Cerebellar nuclear complex (tissue), 1 donor: ENCODE results near the gene RNF17.

Experiments used
- DNase-seq, 2 experiments: peaks; one replicate each; lab custom pipeline; 2025; lab: John Stamatoyannopoulos, UW

The RNF17 gene

DNA sequence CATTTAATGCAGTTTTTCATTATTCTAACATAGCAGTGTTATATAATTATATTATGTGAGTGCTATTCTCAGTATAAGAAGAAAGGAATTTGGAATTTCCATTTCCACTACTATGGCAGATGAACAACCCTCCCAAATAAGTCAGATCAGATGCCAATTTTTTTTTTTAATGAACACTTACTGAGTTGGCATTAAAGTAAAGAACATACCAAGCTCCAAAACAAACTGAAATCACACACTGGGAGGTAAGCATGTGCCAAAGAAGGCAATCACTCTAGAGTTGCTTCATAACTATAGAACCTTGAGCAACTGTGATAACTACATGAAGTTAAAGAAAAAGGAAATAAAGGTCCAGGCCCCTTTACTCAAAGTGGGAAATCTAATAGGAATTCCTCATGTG lies 90.3 kb downstream of the RNF17 start:
- no peak for DNase-seq

DNA sequence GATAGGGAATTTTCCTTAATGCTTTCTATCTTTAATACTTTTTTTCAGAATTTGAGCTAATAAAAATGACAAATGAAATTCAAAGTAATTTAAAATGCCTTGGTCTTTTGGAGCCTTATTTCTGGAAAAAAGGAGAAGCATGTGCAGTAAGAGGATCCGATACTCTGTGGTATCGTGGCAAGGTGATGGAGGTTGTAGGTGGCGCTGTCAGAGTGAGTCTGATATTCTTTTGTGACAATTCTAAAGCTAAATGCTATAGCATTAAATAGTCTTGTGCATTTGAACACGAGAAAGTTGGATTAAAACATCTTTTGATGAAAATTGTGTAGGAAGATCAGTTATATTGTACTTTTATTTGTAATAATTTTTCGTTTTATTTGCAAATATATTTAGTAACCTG lies 95.0 kb downstream of the RNF17 start:
- no peak for DNase-seq

DNA sequence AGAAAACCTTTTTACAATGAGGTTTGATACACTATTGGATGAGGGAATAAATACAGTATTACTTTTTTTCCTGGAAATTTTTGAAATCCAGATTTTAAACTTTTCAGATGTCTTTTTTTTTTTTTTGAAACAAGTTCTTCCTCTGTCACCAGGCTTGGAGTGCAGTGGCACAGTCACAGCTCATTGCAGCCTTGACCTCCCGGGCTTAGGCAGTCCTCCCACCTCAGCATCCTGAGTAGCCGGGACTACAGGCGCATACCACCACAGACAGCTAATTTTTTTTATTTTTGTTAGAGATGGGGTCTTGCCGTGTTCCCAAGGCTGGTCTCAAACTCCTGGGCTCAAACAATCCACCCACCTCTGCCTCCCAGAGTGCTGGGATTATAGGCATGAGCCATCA lies 96.8 kb downstream of the RNF17 start:
- no peak for DNase-seq

DNA sequence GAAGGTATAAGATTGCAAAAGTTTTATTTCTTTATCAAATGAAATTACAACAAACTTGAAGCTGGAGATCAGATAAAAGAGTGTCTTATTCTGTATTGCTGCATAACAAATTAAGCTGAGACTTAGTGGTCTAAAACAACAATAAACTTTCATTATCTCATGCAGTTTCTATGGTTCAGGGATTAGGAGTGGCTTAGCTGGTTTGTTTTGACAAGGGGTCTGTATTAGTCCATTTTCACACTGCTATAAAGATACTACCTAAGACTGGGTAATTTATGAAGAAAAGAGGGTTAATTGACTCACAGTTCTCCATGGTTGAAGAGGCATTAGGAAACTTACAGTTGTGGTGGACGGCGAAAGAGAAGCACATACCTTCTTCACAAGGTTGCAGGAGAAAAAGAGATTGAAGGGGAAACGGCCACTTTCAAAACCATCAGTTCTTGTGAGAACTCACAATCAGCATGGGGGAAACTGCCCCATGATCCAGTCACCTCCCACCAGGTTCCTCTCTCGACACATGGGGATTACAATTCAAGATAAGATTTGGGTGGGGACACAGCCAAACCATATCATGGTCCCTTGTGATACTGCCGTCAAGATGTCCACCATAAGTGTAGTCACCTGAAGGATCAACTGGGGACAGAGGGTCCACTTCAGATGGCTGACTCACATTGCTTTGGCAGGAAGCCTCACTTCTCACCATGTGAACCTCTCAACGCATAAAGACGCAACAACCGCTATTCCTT lies 97.8 kb downstream of the RNF17 start:
- DNase-seq, result no peak

DNA sequence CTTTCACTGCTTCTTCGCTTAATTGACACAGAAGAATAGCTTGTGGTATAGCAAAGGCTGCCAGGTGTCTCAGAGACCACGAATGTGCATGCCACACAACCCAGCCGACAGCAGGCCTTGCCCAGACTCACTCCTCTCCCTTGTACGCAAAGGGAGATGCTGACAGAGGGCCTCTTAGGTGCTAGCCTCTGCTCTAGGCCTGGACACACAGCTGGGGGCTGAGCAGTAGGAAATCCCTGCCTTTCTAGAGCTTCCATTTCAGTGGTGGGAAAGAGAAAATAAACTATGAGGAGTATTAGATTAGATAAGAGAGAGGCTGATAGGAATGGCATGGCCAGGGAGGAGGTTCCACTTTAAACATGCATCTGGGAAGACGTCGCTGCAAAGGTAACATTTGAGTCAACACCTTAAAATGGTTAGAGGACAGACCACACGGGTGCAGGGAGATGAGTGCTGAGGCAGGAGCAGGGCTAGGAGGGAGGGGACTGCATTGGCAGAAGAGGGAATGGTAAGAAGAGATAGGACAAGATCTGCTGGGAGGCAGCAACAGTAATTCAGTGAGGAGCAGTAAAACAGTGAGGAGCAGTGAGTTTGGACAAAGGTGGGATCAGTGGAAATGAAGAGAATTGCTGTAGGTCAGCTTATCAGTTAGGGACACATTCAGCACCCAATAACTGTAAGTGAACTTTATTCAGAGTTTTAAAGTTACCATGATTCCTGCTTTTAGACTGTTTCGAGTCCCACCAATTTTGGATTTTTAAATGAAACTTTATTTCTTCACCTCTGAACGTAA lies 100.0 kb downstream of the RNF17 start:
- no peak for DNase-seq

DNA sequence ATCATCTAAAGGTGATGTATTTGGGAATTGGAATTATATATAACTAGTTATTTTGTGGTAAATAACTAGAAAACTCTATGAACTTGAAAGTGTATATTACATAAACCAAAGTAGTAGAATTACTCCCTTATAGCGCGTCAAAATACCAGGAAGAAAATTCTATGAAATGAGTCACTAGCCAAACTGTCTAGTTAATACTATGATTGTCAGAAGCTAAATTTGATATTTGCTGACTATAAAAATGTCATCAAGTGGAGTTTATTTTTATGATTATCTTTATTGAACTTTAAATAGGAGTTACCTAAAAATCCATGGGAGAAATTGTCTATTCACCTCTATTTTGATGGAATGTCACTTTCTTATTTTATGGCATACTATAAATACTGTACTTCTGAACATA lies 100.6 kb downstream of the RNF17 start:
- DNase-seq, result no peak

DNA sequence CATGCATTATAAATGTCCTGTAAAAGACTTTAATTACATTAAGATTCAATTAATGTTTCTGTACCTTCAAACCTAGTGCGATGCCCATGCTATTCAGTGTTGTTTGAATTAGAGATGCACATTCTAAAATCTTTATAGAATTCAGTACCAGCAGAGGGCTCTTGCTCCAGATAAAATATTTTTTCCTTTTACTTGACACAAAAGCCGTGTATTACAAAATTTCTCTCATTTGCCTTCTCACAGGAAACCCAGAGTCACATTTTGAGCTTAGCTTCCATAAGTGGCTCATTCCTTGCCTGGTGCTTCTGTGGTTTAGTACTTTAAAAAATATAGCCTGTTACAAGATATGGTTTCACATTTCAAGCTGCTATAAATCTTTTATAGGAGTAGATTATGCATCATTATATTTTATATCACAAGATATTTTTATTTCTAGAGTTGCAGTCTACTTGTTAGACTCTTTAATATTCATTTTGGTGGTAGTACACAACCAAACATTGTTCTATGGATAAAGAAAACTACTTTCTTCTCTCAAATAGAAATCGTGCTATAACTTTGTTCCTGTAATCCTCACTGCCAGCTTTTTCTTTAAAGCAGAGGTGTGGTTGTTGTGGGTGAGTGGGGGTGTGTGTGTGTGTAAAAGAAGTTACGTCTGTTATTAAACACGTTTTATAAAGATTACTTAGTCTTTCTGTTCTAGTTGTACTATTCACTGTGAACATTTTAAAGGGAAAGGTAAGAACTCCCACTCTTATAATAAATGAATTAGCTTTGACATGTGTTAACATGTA lies 101.4 kb downstream of the RNF17 start:
- no peak for DNase-seq

DNA sequence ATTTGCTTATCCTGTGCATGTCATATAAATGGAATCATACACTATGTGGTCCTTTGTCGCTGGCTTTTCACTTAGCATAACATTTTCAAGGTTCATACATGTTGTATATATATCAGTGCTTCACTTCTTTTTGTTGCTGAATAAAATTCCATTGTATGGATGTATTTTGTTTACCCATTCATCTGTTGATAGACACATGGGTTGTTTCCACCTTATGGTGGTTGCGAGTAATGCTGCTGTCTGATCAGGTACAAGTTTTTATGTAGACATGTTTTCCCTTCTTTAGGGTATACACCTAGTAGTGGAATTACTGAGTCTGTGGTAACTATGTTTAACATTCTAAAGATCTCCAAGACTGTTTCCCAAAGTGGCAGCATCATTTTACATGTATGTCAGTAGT lies 102.5 kb downstream of the RNF17 start:
- no peak for DNase-seq

DNA sequence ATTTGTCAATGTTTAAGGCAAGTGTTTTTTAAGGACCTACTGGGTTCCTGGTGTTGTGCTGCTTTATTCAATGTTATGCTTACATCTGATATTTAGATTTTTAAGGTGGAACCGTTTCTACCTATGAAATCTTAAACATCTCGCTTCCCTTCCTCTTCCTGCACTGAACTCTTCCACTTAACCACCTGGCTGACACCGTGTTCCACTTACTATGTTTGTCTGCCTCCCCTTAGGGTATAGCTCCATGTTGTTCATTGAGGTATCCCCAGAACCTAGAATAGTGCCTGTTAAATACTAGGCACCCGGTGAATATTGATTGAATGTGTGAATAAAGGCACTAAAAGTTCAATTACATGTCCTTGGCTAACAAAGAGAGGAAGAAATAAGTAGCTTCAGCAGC lies 104.9 kb downstream of the RNF17 start:
- no peak for DNase-seq

DNA sequence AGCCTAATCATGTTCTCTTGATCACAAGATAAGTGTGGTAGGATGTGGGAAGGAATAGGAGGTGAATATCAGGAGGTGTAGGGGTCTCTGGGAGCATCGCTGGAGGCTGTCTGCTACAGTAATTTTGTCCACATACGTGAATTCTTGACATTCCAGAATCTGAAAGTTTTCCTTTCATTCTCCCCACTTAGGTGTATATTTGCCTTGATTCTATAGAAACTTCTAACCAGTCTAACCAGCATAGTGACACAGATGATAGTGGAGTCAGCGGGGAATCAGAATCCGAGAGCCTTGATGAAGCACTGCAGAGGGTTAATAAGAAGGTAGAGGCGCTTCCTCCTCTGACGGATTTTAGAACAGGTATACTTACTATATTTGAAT lies 106.4 kb downstream of the RNF17 start:
- DNase-seq, result no peak

DNA sequence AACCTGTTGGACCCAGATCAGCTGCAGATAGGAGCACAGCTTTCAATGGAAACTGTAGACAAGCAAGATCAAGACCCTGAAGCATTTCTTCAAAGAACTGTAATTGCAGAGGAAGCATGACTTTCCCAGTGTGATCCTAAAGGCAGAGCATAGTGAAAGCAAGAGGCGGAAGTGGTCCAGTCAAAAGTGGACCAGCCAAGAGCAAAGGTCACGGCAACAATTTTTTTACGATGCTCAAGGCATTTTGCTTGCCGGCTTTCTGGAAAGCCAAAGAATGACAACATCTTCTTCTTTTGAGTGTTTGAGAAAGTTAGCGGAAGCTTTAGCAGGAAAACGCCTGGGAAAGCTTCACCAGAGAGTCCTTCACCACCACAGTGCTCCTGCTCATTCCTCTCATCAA lies 111.6 kb downstream of the RNF17 start:
- no peak for DNase-seq

DNA sequence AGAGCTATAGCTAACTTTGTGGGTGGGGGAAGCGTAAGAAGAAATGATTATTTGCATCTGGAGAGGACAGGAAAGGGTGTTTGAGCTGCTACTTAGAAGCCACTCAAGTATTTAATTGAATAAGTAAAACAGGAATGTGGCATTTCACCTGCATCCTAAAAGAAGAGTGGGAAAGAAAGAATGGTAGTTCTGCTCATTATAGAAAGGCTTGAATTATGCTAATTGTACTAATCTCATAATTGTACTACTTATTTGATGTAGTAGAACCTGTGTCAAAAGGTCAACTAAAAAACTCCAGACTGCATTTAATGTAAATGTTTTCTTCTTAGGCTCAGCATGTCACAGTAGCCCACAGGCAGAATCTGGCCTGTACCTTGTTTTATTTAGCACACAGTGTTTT lies 113.6 kb downstream of the RNF17 start:
- DNase-seq, result no peak

DNA sequence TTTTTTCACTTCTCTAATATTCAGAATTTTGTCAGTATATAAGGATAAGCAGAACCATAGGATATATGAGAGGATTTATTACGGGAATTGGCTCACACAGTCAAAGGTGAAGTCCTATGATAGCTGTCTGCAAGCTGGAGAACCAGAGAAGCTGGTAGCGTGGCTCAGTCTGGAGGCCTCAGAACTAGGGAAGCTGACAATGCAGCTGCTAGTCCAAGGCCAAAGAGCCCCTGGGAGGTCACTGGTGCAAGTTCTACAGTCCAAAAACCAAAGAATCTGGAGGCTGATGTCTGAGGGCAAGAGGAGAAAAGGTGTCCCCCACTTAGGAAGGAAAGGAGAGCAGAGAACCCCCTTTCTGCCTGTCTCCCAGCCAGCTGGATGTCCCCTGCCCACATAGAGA lies 114.4 kb downstream of the RNF17 start:
- no peak for DNase-seq

DNA sequence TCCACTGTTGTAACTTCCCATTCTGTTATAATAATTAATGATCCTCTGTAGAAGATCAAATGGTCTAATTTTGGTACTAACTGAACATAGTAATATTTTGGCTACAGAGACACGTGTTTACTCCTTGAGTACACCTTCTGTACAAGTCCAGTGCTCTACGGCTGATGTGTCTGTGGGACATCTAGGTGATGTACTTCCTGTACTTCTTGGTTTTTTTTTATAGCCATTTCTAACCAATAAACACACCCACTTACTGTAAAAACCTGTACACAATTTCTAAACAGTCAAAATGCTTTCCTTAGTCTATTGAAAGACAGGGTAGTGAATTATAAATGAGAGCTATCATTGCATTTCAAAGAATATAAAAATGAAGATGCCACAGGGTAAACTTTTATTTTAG lies 118.7 kb downstream of the RNF17 start:
- DNase-seq, result no peak

DNA sequence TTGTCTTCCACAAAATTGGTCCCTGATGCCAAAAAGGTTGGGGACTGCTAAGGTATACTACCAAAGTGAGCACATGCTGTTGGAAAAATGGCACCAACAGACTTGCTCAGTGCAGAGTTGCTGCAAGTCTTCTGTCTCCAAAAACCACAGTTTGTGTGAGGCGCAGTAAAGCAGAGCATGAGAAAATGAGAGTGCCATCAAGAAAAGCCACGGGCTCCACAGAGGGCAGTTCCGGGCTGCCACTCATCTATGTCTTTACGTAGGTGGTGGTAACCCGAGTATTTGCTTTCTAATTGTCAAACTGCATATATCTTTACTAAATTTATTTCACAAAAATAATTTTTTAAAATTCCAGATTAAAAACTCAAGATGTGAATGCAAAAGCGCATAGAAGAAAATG lies 123.8 kb downstream of the RNF17 start:
- no peak for DNase-seq

DNA sequence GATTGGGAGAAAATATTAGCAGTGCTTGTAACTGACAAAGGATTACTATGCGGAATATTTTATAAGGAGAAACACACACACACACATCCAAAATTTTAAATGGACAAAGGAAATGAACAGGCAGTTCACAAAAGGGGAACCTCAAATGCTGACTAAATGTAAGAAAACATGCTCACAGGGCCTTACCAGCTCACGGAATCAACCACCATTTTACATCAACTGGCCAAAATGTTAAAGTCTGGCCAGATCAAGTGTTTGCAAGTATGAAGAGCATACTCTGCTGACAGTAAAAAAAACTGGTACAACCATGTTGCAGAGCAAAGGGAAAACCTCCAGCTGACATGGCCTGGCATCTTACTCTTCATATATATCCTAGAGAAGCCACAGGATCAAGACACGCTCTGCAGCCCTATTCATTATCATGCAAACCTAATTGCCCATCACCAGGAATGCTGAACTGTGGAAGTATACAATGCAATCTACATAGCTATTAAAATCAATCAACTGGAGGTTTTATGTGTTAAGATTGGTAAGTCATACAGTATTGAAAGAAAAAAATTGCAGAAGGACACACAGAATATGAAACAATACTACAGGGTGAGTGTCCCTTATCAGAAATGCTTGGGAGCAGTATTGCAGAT lies 124.4 kb downstream of the RNF17 start:
- no peak for DNase-seq

DNA sequence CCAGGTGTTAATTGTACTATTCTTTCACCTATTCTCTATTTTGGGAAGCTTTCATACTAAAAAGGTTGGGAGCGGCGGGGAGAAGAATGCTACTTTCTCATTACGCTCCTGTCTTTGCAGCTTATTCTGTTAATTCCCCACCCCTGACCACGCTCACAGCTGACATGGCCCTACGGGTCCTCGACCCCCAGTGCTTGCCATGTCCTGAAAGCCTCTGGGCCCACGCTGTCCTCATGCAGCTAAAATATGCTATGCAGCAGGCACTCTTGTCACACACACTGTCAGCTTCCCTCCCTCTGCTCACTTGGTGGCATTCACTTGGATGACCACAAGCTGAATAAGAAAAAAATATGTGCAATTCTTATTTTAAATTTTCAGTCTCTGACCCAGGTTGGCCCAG lies 126.3 kb downstream of the RNF17 start:
- no peak for DNase-seq

DNA sequence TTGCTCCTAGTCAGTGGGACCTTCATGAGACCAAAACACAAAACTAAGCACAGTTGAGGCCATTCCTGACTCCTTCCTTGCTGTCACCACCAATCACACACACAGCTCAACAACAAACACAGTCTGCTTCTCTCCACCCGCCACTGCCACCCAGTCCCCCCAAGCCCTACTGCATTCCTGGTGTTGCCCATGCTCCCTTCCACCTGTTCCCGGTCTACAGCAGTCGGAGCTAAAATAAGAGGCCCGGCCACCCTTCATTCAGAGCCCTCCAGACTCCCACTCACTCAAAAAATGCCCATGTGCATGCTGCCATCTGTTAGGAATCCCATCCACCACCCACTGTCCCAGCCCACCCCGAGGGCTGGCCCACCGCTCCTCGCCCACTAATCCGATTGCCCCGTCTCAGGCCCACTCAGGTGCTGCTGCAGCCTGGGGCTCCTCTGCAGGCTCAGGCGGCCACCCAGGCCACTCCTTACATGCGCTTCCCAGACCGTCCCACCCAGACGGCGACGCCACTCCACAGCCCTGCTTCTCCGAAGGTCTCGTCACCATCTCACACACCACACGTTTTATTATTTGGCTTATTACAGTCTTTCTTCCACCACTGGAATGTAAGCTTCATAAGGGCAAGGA lies 127.6 kb downstream of the RNF17 start:
- no peak for DNase-seq

DNA sequence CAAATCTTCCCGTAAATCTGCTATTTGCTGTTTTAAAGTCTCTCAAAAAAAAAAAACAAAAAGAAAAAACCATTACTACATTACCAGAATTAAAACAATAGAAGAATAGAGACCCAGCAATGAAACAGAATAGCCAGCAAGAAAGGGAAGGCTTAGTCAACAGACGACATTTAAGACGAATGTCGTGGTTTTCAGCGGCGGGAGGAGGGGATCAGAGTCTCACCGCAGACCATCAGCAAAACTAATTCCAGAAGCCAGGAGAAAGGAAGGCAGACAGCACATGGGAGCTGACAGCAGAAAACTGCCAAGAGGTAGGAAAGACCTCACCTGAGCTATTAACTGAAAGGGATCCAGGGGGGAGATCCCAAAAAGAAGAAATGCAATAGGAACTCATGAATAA lies 128.9 kb downstream of the RNF17 start:
- no peak for DNase-seq

DNA sequence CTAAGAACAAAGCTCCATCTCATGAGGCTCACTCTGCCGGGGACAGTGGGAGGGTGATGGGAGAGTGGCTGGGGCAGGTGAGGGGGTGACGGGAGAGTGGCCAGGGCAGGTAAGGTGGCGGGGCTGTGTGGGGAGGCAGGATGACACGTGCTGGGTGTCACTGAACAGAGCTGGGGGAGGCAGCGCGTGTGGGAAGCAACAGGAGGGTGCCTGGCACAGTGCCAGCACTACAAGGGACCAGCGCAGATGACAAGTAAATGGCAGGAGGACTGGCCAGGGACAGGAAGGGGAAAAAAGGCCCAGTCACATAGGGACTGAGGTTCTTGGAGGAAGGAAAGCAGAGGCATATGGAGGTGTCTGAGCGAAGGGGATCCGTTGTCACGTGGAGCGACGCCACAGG lies 129.9 kb downstream of the RNF17 start:
- no peak for DNase-seq

DNA sequence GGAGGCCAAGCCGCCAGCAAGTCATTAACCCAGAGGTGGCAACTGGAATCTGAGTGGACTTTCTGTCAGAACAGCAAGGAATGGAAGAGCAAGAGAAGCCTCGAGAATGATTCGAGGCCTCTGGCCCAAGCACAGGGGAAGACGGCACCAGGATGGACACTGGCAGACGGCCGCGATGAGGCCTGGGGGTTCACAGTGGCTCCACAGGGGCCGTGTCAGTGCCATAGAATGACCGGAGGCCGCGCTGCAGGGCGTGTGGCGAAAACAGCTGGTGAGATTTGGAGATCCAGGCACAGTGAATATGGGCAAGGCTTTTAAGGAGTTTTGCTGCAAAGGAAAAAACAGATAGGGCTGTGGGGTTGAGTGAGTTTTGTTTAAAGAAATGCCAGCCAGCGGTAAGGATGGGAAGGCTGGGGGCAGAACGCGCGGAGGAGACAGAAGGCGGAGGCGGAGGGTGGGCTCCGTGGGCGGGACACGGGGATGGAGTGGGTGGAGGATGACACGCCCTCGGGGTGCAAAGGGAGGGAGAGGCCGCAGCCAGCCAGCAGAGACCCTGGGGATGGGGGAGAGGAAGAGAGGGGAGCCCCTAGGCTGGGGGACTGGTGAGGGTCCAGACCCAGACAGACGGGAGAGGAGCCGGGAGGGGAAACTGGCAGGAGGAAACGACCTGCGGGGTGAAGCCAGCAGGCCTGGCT lies 130.5 kb downstream of the RNF17 start:
- DNase-seq, result no peak

DNA sequence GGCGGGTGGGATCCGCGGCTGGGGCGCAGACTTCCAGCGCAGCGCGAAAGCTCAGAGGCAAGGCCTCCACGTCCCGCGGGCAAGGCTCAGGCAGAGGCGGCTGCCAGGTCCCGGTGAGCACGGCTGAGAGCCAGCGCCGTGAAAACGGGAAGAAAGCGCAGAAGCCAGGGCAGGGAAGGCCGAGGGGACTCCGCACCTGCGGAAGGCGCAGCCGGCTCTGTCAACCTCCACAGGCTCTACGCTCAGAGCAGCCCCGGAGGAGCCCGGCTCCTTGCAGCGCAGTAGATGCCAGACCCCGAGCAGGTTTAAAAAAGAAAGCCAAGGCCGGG lies 131.0 kb downstream of the RNF17 start:
- no peak for DNase-seq
